T-cell (primary cell): Measurements from ENCODE around the gene TCFL5. TPM values are rescaled to one million over a fixed set of nuclear protein-coding genes. Genes with fewer than 3 reads are reported as not detected.

Experiments
- ATAC-seq, 4 experiments: fragments of 200-7000 bp in 3 of 4; fragments of 150-1000 bp in 1 of 4; cut with Tn5 transposase; replicated peaks in 1 of 4; 1 replicate in 3 of 4; 2 replicates in 1 of 4; pipeline ENCODE4 v1.10.0; 2021; ENCODE audit warnings: moderate library complexity in 3 of 4, mild to moderate bottlenecking in 2 of 4, moderate number of reproducible peaks in 1 of 4
- CTCF ChIA-PET, 2 donors: fragments of 300-600 bp; sonication (Branson Sonifier 250); formaldehyde crosslinking; loops; one replicate each; lab custom pipeline; 2022; ENCODE audit warnings: antibody characterized with exemption in 2 of 2; lab: Charles Lee
- POLR2A ChIA-PET, 2 donors: fragments of 300-600 bp; sonication (Branson Sonifier 250); formaldehyde crosslinking; loops; one replicate each; lab custom pipeline; 2022; ENCODE audit warnings: antibody characterized with exemption in 2 of 2; lab: Charles Lee
- DNase-seq, 35 experiments: peaks; one replicate each; pipeline versions ENCODE4 v3.0.0 to v3.0.0-alpha.2; 2013 to 2023
- H3K27ac ChIP-seq: one replicate; pipeline ENCODE4 v1.5.1; 2013; ENCODE audit warnings: low read length
- H3K27me3 ChIP-seq, 2 experiments: replicated peaks in 1 of 2; 1 replicate in 1 of 2; 2 replicates in 1 of 2; pipeline versions ENCODE4 v1.6.1 to v1.7.0; 2013; ENCODE audit warnings: low read length in 1 of 2, mixed read lengths in 1 of 2; ENCODE audit not compliant: control insufficient read depth in 2 of 2, insufficient read depth in 2 of 2; ENCODE audit errors: extremely low read depth in 1 of 2
- H3K36me3 ChIP-seq, 2 donors: 1 replicate in 1 of 2; 2 replicates in 1 of 2; pipeline versions ENCODE4 v1.6.1 to v1.7.0; 2013; ENCODE audit warnings: low read length in 1 of 2; ENCODE audit not compliant: control insufficient read depth in 2 of 2, insufficient read depth in 1 of 2; ENCODE audit errors: extremely low read depth in 1 of 2
- H3K4me1 ChIP-seq, 2 experiments: 1 replicate in 1 of 2; 2 replicates in 1 of 2; pipeline versions ENCODE4 v1.6.1 to v1.7.0; 2013; ENCODE audit warnings: low read length in 2 of 2, mixed read lengths in 1 of 2; ENCODE audit not compliant: insufficient read depth in 2 of 2, control insufficient read depth in 1 of 2; ENCODE audit errors: extremely low read depth in 1 of 2
- H3K4me3 ChIP-seq, 2 donors: 1 replicate in 1 of 2; 2 replicates in 1 of 2; pipeline versions ENCODE4 v1.5.1 to v1.7.0; 2013; ENCODE audit warnings: mild to moderate bottlenecking in 2 of 2, low read length in 1 of 2, moderate library complexity in 1 of 2; ENCODE audit not compliant: control insufficient read depth in 1 of 2; ENCODE audit errors: extremely low read depth in 1 of 2
- H3K9me3 ChIP-seq: 2 replicates; pipeline ENCODE4 v1.7.0; 2013
- H3K27ac Mint-ChIP-seq, 2 donors: one replicate each; pipeline ENCODE4 v1.8.0; 2020 to 2021; ENCODE audit warnings: mild to moderate bottlenecking in 2 of 2, mixed read lengths in 2 of 2
- H3K27me3 Mint-ChIP-seq, 2 donors: one replicate each; pipeline ENCODE4 v1.8.0; 2021 to 2022; ENCODE audit warnings: mixed read lengths in 2 of 2
- H3K36me3 Mint-ChIP-seq: one replicate; pipeline ENCODE4 v1.8.0; 2021; ENCODE audit warnings: mixed read lengths
- H3K4me1 Mint-ChIP-seq, 3 donors: one replicate each; pipeline ENCODE4 v1.8.0; 2020 to 2022; ENCODE audit warnings: mixed read lengths in 3 of 3, mild to moderate bottlenecking in 1 of 3
- H3K4me3 Mint-ChIP-seq, 3 donors: one replicate each; pipeline ENCODE4 v1.8.0; 2020 to 2022; ENCODE audit warnings: mild to moderate bottlenecking in 3 of 3, mixed read lengths in 3 of 3, moderate library complexity in 3 of 3
- H3K9me3 Mint-ChIP-seq, 3 donors: one replicate each; pipeline ENCODE4 v1.8.0; 2020 to 2022; ENCODE audit warnings: mixed read lengths in 3 of 3
- WGBS: methylation state at CpG from one replicate; pipeline ENCODE4 v1.1.5; 2013; ENCODE audit warnings: missing lambda C conversion rate; ENCODE audit not compliant: insufficient coverage; 5-methylcytosine and 5-hydroxymethylcytosine counted together
- total RNA-seq, 35 experiments: library from RNA in 6 of 35; stranded (reverse) in 6 of 35; fragments of 120-200 nt in 1 of 35; gene quantifications; one replicate each; pipeline versions ENCODE4 v1.2.1 to v1.2.4 and lab custom pipeline; 2013 to 2026

TCFL5 gene
- 10 to 100 TPM in 2 of 5 donors, 1 to 10 TPM in 3; 5.0 to 12.7 (median 8.5) TPM for total RNA-seq
- total RNA-seq (2013) = 7.1 TPM
- 3.9 to 32.3 (median 10.9) reads per million in 29 experiments for total RNA-seq (lab: John Stamatoyannopoulos, UW)

- CTCF ChIA-PET = interaction anchor here (0.5 to 1.5 kb wide), 7 partner anchors 29 to 361 kb away, joined by 3 to 4 read pairs (median 3); no protein-coding TSS in a partner anchor
- Mint-ChIP-seq H3K4me1 (peaks cover 24 to 28% (median 25%) of the 10 kb centered on the region in 3 donors), H3K27me3 (no peaks in the 10 kb centered on the region), H3K36me3 (peaks cover 12% of the 10 kb centered on the region), H3K9me3 (no peaks in the 10 kb centered on the region), H3K27ac (peak within 1 kb of the TSS; percentile 69 to 71), H3K4me3 (peak within 1 kb of the TSS; percentile 65 to 71 (median 66))
- WGBS = 17% methylated on average over 37 of the region's 70 CpGs
- no peaks in the 10 kb centered on the region for H3K9me3 ChIP-seq
- ATAC-seq (peak; percentile 84 to 91 (median 86)), DNase-seq (peak; percentile 78 to 97 (median 89))
- POLR2A ChIA-PET = interaction anchor here in 1 of 2 donors (0.5 kb wide), 2 partner anchors 15 to 73 kb away, joined by 4 read pairs; no protein-coding TSS in a partner anchor
- H3K36me3 ChIP-seq = peaks cover 3 to 6% of the 10 kb centered on the region in 2 donors
- H3K4me3 ChIP-seq = peak within 1 kb of the TSS; percentile 33 to 38
- peaks cover 0 to 2% of the 10 kb centered on the region in 2 experiments for H3K27me3 ChIP-seq
- peak within 1 kb of the TSS; percentile 48 for H3K27ac ChIP-seq
- H3K4me1 ChIP-seq = peaks cover 7 to 16% of the 10 kb centered on the region in 2 experiments
These were observed at the start of gene TCFL5 for GRCh38 chr20:62861726-62862336. TCFL5 (minus strand) TSS chr20:62861822; CDS start chr20:62861670, 152 bp downstream.

DNA sequence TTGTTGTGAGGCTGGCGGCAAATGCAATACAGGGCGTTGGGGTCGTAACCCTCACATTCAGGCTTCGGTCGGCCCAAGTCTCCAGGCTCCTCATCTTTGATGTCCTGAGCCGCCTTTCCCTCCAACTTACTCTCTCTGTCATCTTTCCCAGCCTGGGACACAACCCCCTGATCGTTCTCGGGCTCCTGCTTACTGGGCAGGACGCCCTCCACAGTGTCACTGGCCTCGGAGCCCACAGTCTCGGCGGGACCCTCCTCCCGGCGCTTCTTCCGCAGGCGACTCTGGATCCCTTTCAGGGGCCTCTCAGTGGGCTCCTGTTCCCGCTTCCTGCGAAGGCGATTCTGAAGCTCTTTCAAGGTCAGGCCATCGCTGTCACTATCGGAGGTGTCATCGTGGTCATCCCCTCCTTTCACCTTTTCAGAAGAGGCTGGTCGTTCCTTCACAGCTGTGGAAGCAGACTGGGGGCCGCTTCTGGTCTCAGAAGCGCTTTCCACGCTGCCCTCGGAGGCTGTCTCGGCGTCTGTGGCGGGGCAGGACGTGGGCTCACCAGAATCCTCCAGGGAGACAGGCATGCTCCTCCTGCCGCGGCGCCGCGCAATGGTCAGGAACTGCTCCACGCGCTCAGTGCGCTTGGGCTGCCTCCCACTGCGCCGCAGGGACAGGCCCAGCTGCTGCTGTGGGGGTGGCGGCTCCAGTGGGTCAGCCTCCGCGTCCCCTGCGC is 49.3 kb upstream of the TCFL5 start:
- Histone ChIP-seq H3K27me3 (no peaks in the 10 kb centered on the region), H3K9me3 (no peaks in the 10 kb centered on the region), H3K4me3 (no peak overlapping the region), H3K27ac (no peak overlapping the region), H3K36me3 (peaks cover 23 to 83% of the 10 kb centered on the region in 2 donors), H3K4me1 (peaks cover 18 to 39% of the 10 kb centered on the region in 2 experiments)
- H3K4me3 Mint-ChIP-seq = no peak overlapping the region
- ATAC-seq = no peak
- peaks cover 57 to 59% (median 57%) of the 10 kb centered on the region in 3 donors for H3K4me1 Mint-ChIP-seq
- ChIA-PET POLR2A (no interaction called here), CTCF (no interaction called here)
- 95% methylated on average over 45 of the region's 45 CpGs for WGBS
- peaks cover 56% of the 10 kb centered on the region for H3K36me3 Mint-ChIP-seq
- DNase-seq = no peak
- H3K27ac Mint-ChIP-seq = no peak overlapping the region
- H3K27me3 Mint-ChIP-seq = no peaks in the 10 kb centered on the region
- H3K9me3 Mint-ChIP-seq = no peaks in the 10 kb centered on the region

- Mint-ChIP-seq H3K4me1 (peaks cover 50 to 52% (median 51%) of the 10 kb centered on the region in 3 donors), H3K9me3 (no peaks in the 10 kb centered on the region), H3K4me3 (no peak overlapping the region), H3K27ac (no peak overlapping the region), H3K27me3 (no peaks in the 10 kb centered on the region), H3K36me3 (peaks cover 63% of the 10 kb centered on the region)
- Histone ChIP-seq H3K9me3 (no peaks in the 10 kb centered on the region), H3K36me3 (peaks cover 23 to 90% of the 10 kb centered on the region in 2 donors), H3K27ac (no peak overlapping the region), H3K4me3 (no peak overlapping the region), H3K27me3 (no peaks in the 10 kb centered on the region), H3K4me1 (peaks cover 14 to 35% of the 10 kb centered on the region in 2 experiments)
- 94% methylated on average over 3 of the region's 11 CpGs for WGBS
- DNase-seq (no peak), ATAC-seq (no peak)
- POLR2A ChIA-PET = no interaction called here
- CTCF ChIA-PET = no interaction called here
These were observed 48.7 kb upstream of the TCFL5 start for GRCh38 chr20:62910217-62910766.

- H3K27me3 Mint-ChIP-seq = no peaks in the 10 kb centered on the region
- H3K4me1 Mint-ChIP-seq = peaks cover 40 to 43% (median 42%) of the 10 kb centered on the region in 3 donors
- H3K9me3 Mint-ChIP-seq = no peaks in the 10 kb centered on the region
- H3K27ac ChIP-seq = no peak overlapping the region
- no peaks in the 10 kb centered on the region for H3K9me3 ChIP-seq
- H3K27ac Mint-ChIP-seq = no peak overlapping the region
- no peak for ATAC-seq
- ChIA-PET POLR2A (interaction anchor here in 1 of 2 donors (0.5 to 0.6 kb wide), 2 partner anchors 27 to 1047 kb away, joined by 3 to 6 read pairs; no protein-coding TSS in a partner anchor), CTCF (no interaction called here)
- DNase-seq = no peak
- WGBS = 80% methylated on average over 11 of the region's 18 CpGs
- no peak overlapping the region for H3K4me3 Mint-ChIP-seq
- H3K4me3 ChIP-seq = no peak overlapping the region
- H3K27me3 ChIP-seq = no peaks in the 10 kb centered on the region
- H3K36me3 Mint-ChIP-seq = peaks cover 68% of the 10 kb centered on the region
- peaks cover 5 to 24% of the 10 kb centered on the region in 2 experiments for H3K4me1 ChIP-seq
- peaks cover 23 to 96% of the 10 kb centered on the region in 2 donors for H3K36me3 ChIP-seq
These were observed 47.6 kb upstream of the TCFL5 start for GRCh38 chr20:62908971-62909791.

GRCh38 chr20:62907384-62908317 is 46.0 kb upstream of the TCFL5 start:
- 53% methylated on average over 9 of the region's 16 CpGs for WGBS
- H3K4me3 ChIP-seq = no peak overlapping the region
- no peaks in the 10 kb centered on the region for H3K9me3 ChIP-seq
- peaks cover 27 to 36% (median 31%) of the 10 kb centered on the region in 3 donors for H3K4me1 Mint-ChIP-seq
- H3K27ac Mint-ChIP-seq = peak overlapping the region in 1 of 2 donors; percentile 16
- peak; percentile 47 to 81 (median 64) for ATAC-seq
- DNase-seq = peak in 19 of 35 experiments; percentile 16 to 64 (median 40)
- H3K36me3 ChIP-seq = peaks cover 23 to 97% of the 10 kb centered on the region in 2 donors
- H3K27ac ChIP-seq = no peak overlapping the region
- ChIA-PET POLR2A (interaction anchor here in 1 of 2 donors (0.6 kb wide), 1 partner anchor 32 kb away, joined by 3 read pairs; no protein-coding TSS in a partner anchor), CTCF (interaction anchor here (0.6 to 1.9 kb wide), 12 partner anchors 8 to 101 kb away, joined by 3 to 11 read pairs (median 4); no protein-coding TSS in a partner anchor)
- peaks cover 0 to 11% of the 10 kb centered on the region in 2 experiments for H3K4me1 ChIP-seq
- H3K36me3 Mint-ChIP-seq = peaks cover 68% of the 10 kb centered on the region
- no peaks in the 10 kb centered on the region for H3K9me3 Mint-ChIP-seq
- H3K27me3 ChIP-seq = no peaks in the 10 kb centered on the region
- no peak overlapping the region for H3K4me3 Mint-ChIP-seq
- no peaks in the 10 kb centered on the region for H3K27me3 Mint-ChIP-seq
